SU-DHL-6 (cell line): Measurements from ENCODE around the gene GEMIN8.

ENCODE experiments used
- CTCF ChIP-seq: fragments of 200-600 bp; sonication (generic); IDR thresholded peaks from one replicate; pipeline ENCODE4 v1.5.1; 2017; ENCODE audit warnings: antibody characterized with exemption, mild to moderate bottlenecking, low read length, moderate library complexity; ENCODE audit not compliant: insufficient read depth, poor library complexity, severe bottlenecking
- EZH2phosphoT487 ChIP-seq: fragments of 200-600 bp; sonication (generic), shearing (Covaris generic); conservative IDR thresholded peaks from 2 replicates; pipeline ENCODE4 v1.6.1; 2018; ENCODE audit warnings: mild to moderate bottlenecking, antibody characterized with exemption, low read length, moderate library complexity, mixed read lengths

- TF ChIP-seq CTCF = no peak
- no peak for TF ChIP-seq EZH2phosphoT487
Observed at GRCh38 chrX:14062524-14062923, 32.8 kb upstream of the GEMIN8 start.
